Myocyte (in vitro differentiated cells): ENCODE results near the gene ITGA1. TPM values are rescaled to one million over a fixed set of nuclear protein-coding genes. Genes with fewer than 3 reads are reported as not detected.

Source experiments
- DNase-seq: peaks from one replicate; pipeline ENCODE4 v3.0.0-alpha.2; 2012; ENCODE audit warnings: low read depth
- total RNA-seq: library from RNA; depleted of rRNA; stranded (reverse); fragments of >200 nt; gene quantifications from 2 replicates; pipeline ENCODE4 v1.2.3, GENCODE V29; 2014

ITGA1 gene
- total RNA-seq, 1 donor from 2014 or later, result 7.6 TPM

DNA sequence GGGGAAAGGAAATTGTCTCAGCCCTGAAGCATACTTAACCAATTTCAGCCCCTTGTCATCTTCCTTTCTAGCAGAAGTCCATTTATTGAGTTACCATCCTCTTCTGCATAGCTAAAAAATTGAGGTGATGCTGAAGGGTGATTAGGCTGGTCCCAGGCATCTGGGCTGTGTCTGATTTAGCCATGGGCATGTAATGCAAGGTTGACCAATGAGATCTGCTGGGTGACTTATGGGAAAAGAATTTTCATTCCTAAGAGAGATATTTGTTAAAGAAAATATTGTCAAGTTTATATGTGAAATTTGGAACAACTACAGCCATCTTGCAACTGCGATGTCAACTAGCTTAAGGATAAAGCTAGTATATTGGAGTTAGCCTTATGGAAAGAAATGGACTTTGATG, 206.6 kb downstream of the ITGA1 start:
- no peak for DNase-seq

DNA sequence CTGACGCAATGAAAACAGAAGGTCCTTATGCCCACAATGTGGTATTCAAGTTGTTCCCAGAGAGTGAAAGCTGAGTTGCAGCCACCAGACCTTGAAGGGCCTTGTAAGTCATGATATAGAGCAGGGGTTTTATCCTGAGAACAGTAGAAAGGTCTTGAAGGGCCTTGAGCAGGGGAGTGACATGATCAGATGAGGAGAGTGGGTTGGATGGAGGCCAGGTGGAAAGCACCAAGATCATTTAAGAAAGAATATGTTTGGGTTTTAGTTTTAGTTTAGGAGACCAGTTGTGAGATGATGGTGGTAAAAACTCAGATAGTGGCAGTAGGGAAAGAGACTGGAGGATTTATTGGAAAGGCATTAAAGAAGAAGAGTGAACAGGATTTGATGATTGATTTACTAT, 207.4 kb downstream of the ITGA1 start:
- no peak for DNase-seq

DNA sequence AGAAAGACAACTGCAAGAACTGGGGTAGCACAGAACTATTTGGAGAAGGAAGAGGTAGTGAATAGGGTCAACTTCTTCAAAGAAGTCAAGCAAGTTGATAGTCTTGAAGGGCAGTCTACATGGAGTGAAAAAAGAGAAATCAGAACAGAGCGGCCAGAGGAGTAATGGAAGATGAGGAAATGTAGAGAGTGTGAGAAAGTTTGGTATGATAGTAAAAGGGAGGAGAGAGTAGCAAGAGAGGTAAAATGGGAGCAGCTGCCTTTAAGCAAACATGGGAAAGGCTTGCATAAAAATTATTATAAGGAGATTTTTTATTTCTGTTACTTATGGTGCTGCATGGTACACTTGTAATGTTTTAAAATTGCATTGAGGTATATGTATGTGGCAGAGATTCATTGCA, 208.2 kb downstream of the ITGA1 start:
- DNase-seq, result no peak

DNA sequence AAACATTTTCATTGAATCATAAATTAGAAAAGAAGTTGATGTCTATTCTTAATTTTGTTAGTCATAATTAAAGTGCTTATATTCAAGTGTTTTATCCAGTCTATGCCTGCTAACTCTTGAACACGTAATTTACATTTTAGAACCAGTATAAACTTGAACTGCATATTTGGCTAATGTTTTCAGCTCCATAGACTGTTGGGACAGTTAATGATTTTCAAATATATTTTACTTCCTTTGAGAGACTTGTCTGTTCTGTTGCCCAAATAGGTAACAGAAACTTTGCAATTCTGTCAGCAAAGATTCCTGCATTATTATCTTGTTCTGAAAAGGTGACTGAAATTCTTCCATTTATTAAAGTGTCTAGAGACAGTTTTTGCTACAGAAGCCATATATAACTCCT, 209.3 kb downstream of the ITGA1 start:
- no peak for DNase-seq

DNA sequence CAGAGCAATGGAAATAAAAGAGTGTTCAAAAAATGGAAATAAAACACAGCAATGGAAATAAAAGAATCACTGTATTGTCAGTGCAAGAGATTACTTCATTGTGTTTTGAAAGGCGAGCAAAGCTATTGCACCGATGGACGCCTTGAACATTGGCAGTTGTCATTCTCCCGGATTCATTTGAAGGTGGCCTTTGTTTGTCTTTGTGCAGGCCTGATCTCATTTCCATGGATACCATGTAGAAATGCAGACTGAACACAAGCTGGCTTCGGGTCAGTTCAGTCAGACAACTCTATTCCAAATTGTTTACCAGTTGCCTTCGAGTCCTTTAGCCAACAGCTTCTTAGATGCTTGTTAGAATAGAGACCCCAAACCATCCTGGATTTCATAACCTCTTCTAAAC, 209.7 kb downstream of the ITGA1 start:
- DNase-seq, result no peak

DNA sequence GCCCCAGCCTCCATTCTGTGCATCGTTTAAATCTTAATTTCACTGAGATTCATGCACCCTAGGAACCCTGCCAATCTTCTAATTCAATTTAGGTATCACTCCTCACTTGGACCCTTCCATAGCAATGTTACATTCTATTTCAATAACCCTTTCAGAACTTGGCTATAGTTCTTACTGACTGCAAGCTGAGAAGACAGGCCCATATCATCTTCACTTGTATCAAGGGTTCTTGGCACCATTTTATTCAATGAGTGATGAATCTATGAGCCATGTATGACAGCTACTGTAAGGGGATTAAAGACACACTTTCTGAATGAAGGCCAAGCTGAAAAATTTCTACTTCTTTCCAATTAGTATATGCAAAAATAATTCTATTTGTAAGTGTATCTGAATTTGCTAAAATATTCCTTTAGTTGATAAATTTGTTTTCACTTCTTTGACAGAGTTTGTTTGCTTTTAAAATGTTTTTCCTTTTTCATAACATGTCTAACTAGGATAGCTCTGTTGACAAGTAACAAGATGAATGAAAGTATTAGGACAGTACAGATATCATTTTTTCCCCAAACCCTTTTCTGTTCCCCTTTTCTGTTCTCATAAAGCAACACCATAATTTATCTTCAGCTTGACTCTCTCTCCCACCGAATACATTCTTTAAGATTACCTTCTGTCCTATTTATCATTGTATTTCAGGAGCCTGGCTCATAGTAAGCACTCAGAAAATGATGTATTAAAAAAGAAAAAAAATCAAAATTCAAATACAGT, 211.0 kb downstream of the ITGA1 start:
- no peak for DNase-seq

DNA sequence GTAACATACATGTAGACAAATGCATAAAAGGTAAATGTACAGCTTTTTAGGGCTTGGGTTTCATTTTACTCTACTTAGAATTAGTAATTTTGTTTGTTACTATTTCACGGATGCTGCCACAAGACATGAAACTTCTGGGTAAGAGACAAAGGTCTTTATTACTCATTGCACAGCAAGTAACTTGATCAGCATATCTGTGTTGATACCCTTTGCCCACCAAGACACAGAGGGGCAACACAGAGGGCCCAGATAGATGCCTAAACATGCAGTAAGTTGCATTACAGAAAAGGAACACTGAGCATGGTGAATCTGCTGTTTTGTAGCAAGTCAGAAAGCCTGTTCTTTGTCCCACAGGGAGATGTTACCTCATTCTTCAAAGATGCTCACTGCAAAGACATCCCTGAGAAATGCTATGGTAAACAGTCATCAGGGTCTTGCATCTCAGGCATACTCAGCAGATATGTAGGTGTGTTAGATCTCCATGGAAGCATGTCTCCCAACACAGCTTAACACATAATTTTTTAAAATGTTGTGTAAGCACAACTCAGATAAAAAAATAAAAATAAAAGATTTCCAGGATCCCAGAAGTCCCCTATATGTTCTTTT, 211.7 kb downstream of the ITGA1 start:
- no peak for DNase-seq

DNA sequence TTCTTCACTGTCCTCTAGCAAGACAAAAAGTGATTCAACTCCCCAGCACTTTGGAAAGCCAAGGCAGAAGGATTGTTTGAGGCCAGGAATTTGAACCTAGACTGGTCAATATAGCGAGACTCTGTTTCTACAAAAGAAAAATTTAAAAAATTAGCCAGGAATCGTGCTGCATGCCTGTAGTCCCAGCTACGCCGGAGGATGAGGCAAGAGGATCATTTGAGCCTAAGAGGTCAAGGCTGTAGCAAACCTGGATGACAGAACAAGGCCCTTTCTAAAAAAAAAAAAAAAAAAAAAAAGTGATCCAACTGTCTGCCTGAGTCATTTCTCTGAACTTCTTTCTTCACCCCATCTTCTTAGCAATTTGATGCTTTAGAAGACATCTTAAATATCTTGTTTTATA, 213.8 kb downstream of the ITGA1 start:
- no peak for DNase-seq

DNA sequence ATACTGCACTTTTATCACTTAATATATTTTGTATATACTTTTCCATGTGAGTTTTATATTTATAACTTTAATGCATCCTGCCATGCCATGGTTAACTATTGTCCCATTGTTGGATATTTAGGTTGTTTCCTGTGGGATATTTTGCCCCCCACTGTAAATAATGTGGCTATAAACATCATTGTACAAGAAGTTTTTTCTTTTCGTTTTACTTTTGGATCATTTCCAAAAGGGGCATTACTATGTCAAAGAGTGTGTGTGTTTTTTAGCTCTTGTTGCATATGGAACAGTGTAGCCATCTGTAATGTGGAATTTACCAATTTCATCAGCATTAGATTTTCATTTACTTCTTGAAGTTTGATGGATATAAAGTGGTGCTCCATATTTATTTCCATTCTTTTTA, 214.8 kb downstream of the ITGA1 start:
- DNase-seq, result no peak

DNA sequence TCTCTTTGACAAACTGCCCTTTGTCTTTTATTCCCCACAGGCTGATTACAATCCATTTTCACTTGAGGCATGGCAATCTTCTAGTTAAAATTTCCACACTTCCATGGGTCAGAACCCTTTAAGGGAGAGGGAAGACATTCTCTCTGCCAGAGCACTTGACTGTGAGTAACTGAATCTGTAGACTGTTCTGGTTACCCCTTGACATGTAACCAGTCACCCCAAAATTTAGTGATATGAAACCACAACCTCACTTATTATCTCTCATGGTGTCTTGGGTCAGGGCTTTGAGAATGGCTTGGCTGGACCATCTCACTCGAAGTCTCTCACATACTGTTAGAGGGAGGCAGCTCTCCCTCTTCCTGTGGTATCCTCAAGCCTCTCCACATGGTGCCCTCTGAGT, 215.4 kb downstream of the ITGA1 start:
- DNase-seq, result no peak

DNA sequence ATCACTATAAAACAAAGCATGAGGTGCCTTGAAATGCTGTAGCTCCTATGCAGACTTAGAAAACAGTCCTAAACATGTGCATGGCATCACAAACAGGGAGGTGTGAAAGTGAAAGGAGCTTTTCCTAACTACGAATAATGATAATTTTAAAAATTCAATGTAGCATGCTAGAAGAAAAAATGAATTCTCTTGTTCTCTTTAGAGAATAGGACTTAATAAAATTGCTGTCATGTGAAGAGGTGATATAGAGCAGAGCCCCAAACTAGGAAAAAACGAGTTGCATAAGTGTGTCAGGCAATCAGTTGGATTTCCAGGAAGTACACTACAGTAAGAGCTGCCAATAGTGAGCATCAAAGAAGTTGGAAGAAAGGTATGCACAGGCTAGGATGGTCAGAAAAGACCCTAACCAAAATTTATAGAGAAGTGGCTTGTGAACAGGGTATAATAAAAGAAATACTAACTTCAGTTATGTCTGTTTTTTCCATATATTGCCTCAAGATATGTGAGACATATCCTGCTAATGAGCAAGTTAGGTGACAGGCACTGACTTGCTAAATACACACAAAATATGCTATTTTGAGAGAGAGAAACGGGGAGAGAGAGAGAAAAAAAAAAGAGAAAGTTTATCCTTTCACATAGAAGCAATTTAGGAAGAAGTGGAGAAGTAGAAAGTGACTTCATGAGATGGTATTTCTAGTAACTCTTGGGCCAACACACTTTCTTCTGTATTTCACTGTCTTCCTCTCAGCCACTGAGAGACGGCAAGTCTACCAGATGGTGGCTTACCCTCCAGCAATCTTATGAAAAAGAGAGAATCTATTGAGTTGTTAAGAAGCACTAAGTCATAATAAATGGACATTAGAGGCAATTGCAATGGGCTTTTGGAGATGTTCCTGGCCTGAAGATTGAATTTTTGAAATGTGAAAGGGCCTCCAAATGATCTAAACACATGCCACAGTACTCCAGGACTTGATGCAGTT, 219.5 kb downstream of the ITGA1 start:
- DNase-seq, result no peak

DNA sequence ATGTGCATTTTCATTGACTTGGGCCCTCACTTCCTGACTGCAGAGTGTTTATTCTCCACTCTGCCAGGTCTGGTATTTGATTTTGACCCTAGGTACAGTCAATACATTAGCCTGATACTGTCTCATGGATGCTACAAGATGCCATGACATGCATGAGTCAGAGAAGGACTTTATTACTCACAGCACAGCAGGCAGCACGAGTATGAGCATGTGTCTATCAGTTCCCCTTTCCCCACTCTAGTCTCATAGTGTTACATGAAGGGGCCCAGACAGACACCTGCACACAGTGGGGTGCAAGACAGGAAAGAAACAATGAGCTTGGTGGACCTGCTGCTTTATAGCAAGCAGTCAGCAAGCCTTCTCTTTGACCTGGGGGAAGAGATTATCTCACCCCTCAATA, 221.0 kb downstream of the ITGA1 start:
- no peak for DNase-seq

Other genes with a start within 250 kb of the ITGA1 start
- 16.0 and 18.3 TPM in 2 replicates for gene PELO, start within 50 bp of the ITGA1 start, total RNA-seq
- 0.21 and 0.31 TPM in 2 replicates for gene ITGA2, start 201.4 kb downstream of the ITGA1 start, total RNA-seq